GM12878 (cell line): ENCODE measurements around the gene CAMK2D. TPM values are rescaled to one million over a fixed set of nuclear protein-coding genes. Genes with fewer than 3 reads are reported as not detected.

ENCODE experiments used
- ATAC-seq: fragments of 200-7000 bp; cut with Tn5 transposase; 3 replicates; pipeline ENCODE4 v1.9.1; 2020; ENCODE audit warnings: mild to moderate bottlenecking, moderate library complexity
- BruUV-seq: library from RNA; stranded (reverse); fragments of 400-500 nt; replicated peaks from 2 replicates; lab custom pipeline; 2021; lab: Mats Ljungman, UMichigan
- CTCF ChIA-PET: fragments of 300-600 bp; sonication (Branson Sonifier 250); formaldehyde crosslinking; extraction: SDS; loops from one replicate; lab custom pipeline; 2021; ENCODE audit warnings: inconsistent platforms; lab: Yijun Ruan, JAX
- POLR2A ChIA-PET: fragments of 350-600 bp; formaldehyde crosslinking; extraction: SDS; loops from one replicate; lab custom pipeline; 2021; ENCODE audit warnings: inconsistent platforms; lab: Charles Lee
- RAD21 ChIA-PET: fragments of 300-600 bp; sonication (Branson Sonifier 250); formaldehyde crosslinking; loops from one replicate; lab custom pipeline; 2023; ENCODE audit warnings: antibody characterized with exemption; ENCODE audit not compliant: unreplicated experiment; lab: Charles Lee
- SMC1A ChIA-PET: fragments of 300-600 bp; sonication (Branson Sonifier 250); formaldehyde crosslinking; loops from one replicate; lab custom pipeline; 2023; ENCODE audit not compliant: unreplicated experiment, uncharacterized antibody; lab: Charles Lee
- DNase-seq: peaks from one replicate; pipeline ENCODE4 v3.0.0-alpha.2; 2011; ENCODE audit warnings: low read depth, low spot score
- FAIRE-seq: peaks from 3 replicates; lab custom pipeline; 2011; peaks lifted over from hg19 to GRCh38; lab: Jason Lieb, UNC
- H2AFZ ChIP-seq: 2 replicates; pipeline ENCODE4 v1.6.0; 2011; ENCODE audit warnings: low read depth, low read length, control low read depth; ENCODE audit not compliant: control insufficient read depth
- H3K27ac ChIP-seq: 2 replicates; pipeline ENCODE4 v1.5.1; 2011; ENCODE audit warnings: control low read depth; ENCODE audit not compliant: control insufficient read depth, insufficient read depth
- H3K27me3 ChIP-seq, 2 experiments: replicated peaks in 1 of 2; 2 replicates each; pipeline versions ENCODE4 v1.6.0 to v1.6.1; 2011; ENCODE audit warnings: low read length in 1 of 2; ENCODE audit not compliant: control insufficient read depth in 2 of 2, insufficient read depth in 2 of 2
- H3K36me3 ChIP-seq, 2 experiments: 2 replicates each; pipeline ENCODE4 v1.5.1; 2011; ENCODE audit warnings: low read length in 1 of 2; ENCODE audit not compliant: control insufficient read depth in 2 of 2, insufficient read depth in 2 of 2
- H3K4me1 ChIP-seq: 2 replicates; pipeline ENCODE4 v1.6.1; 2011; ENCODE audit warnings: mild to moderate bottlenecking, low read length, moderate library complexity, mixed read lengths; ENCODE audit not compliant: control insufficient read depth, insufficient read depth
- H3K4me2 ChIP-seq: 2 replicates; pipeline ENCODE4 v1.6.0; 2011; ENCODE audit warnings: control low read depth; ENCODE audit not compliant: control insufficient read depth, insufficient read depth
- H3K4me3 ChIP-seq: fragments of 200-600 bp; sonication (generic); 2 replicates; pipeline ENCODE4 v1.5.1; 2016
- H3K79me2 ChIP-seq: 2 replicates; pipeline ENCODE4 v1.6.0; 2011; ENCODE audit warnings: low read length; ENCODE audit not compliant: control insufficient read depth, insufficient read depth
- H3K9ac ChIP-seq: 2 replicates; pipeline ENCODE4 v1.8.0; 2011; ENCODE audit warnings: low read length, control low read depth, mixed read lengths; ENCODE audit not compliant: control insufficient read depth, insufficient read depth
- H3K9me3 ChIP-seq: replicated peaks from 3 replicates; pipeline ENCODE4 v1.5.1; 2011; ENCODE audit warnings: mild to moderate bottlenecking, low read length; ENCODE audit not compliant: control insufficient read depth, insufficient read depth
- H4K20me1 ChIP-seq: 2 replicates; pipeline ENCODE4 v1.6.0; 2011; ENCODE audit not compliant: control insufficient read depth, insufficient read depth
- BRCA1 ChIP-seq: IDR thresholded peaks from 2 replicates; pipeline ENCODE4 v1.6.1; 2011; ENCODE audit warnings: low read depth, low read length, improper control_type of control experiment
- E2F8 ChIP-seq: fragments of 450-650 bp; IDR thresholded peaks from 2 replicates; pipeline ENCODE4 v1.6.1; 2018; ENCODE audit warnings: mild to moderate bottlenecking, low read depth, moderate library complexity; ENCODE audit not compliant: partially characterized antibody
- EED ChIP-seq: sonication (generic); IDR thresholded peaks from 2 replicates; pipeline ENCODE4 v1.6.1; 2016; ENCODE audit warnings: antibody characterized with exemption, low read depth
- HDAC2 ChIP-seq: fragments of 200-600 bp; sonication (generic); IDR thresholded peaks from 2 replicates; pipeline ENCODE4 v1.6.1; 2017
- MYC ChIP-seq: IDR thresholded peaks from 2 replicates; pipeline ENCODE4 v1.6.1; 2011; ENCODE audit warnings: mild to moderate bottlenecking, low read length, moderate library complexity, inconsistent platforms; ENCODE audit not compliant: insufficient read depth, insufficient replicate concordance, insufficient read length, severe bottlenecking
- NR2C1 ChIP-seq: fragments of 450-650 bp; IDR thresholded peaks from 2 replicates; pipeline ENCODE4 v1.6.1; 2017; ENCODE audit warnings: antibody characterized with exemption, mild to moderate bottlenecking, moderate library complexity
- NRF1 ChIP-seq: conservative IDR thresholded peaks from 2 replicates; pipeline ENCODE4 v1.6.1; 2011; ENCODE audit warnings: mild to moderate bottlenecking, low read depth, low read length, improper control_type of control experiment
- PRDM15 ChIP-seq: fragments of 450-650 bp; formaldehyde crosslinking; IDR thresholded peaks from 2 replicates; pipeline ENCODE4 v1.4.0; 2020; ENCODE audit warnings: mild to moderate bottlenecking, moderate library complexity
- SMAD5 ChIP-seq: IDR thresholded peaks from 2 replicates; pipeline ENCODE4 v1.6.1; 2016; ENCODE audit warnings: antibody characterized with exemption, low read depth
- SUZ12 ChIP-seq: fragments of 200-600 bp; sonication (generic); IDR thresholded peaks from one replicate; pipeline ENCODE4 v1.6.1; 2018; ENCODE audit warnings: antibody characterized with exemption, mild to moderate bottlenecking; ENCODE audit not compliant: unreplicated experiment
- YY1 ChIP-seq: IDR thresholded peaks from 2 replicates; pipeline ENCODE4 v1.6.1; 2011; ENCODE audit warnings: low read depth, mild to moderate bottlenecking, low read length
- ZBED1 ChIP-seq: IDR thresholded peaks from 2 replicates; pipeline ENCODE4 v1.6.1; 2016; ENCODE audit warnings: borderline replicate concordance
- ZBTB11 ChIP-seq: fragments of 450-650 bp; formaldehyde crosslinking; IDR thresholded peaks from 2 replicates; pipeline ENCODE4 v1.5.0; 2022; ENCODE audit warnings: mild to moderate bottlenecking, missing genetic modification characterization
- ZNF384 ChIP-seq: IDR thresholded peaks from 2 replicates; pipeline ENCODE4 v1.6.1; 2012; ENCODE audit warnings: low read depth, mild to moderate bottlenecking, low read length, improper control_type of control experiment, borderline replicate concordance
- WGBS: methylation state at CpG from one replicate; pipeline ENCODE4 v1.1.6; 2016; ENCODE audit warnings: low lambda C conversion rate; ENCODE audit not compliant: insufficient replicate concordance, insufficient coverage; ENCODE audit errors: missing lambda C conversion rate; 5-methylcytosine and 5-hydroxymethylcytosine counted together
- in situ Hi-C: fragments of 300-500 bp; cut with MboI; formaldehyde crosslinking; loops from 9 replicates; pipeline ENCODE4 v1.14.3; 2018; ENCODE audit warnings: mixed read lengths
- intact Hi-C: fragments of 100-400 bp; cut with micrococcal nuclease; formaldehyde crosslinking; loops from one replicate; pipeline ENCODE4 v1.14.2; 2022; ENCODE audit not compliant: unreplicated experiment
- polyA plus RNA-seq, 11 experiments: library from polyadenylated mRNA; depleted of rRNA in 4 of 11; unstranded in 6 of 11; stranded (reverse) in 5 of 11; fragments of >200 nt; fragmentation: Nextera tagmentation in 4 of 11; fragmentation: Illumina TruSeq in 1 of 11; extraction: Ambion mirVana in 4 of 11; extraction: Trizol in 1 of 11; gene quantifications; 1 replicate in 1 of 11; 2 replicates in 10 of 11; pipeline versions ENCODE4 v1.2.1 to v1.2.3, GENCODE V29; 2011 to 2016; ENCODE audit warnings: inconsistent platforms in 2 of 11, missing spikeins in 2 of 11, low read depth in 1 of 11
- total RNA-seq, 4 experiments: library from RNA; depleted of rRNA in 3 of 4; stranded (reverse); fragments of >200 nt in 3 of 4; fragmentation: Illumina TruSeq in 1 of 4; extraction: Trizol in 1 of 4; gene quantifications; 2 replicates each; pipeline versions ENCODE4 v1.2.1 to v1.2.3, GENCODE V29; 2013 to 2021

CAMK2D gene
- total and polyA plus RNA-seq, 10 of the 15 experiments (the other 5 are each of a cell fraction or from before 2014, with no cell fraction given): 6.9 to 88.5 (median 12.9) TPM

- no peaks in the 10 kb centered on the region; the same call in 2 of the 3 replicates for H3K9me3 ChIP-seq
- SMC1A ChIA-PET: interaction anchor here (0.7 to 4.2 kb wide), 8 partner anchors 9 to 116 kb away, joined by 3 to 27 read pairs (median 4); no protein-coding TSS in a partner anchor
- FAIRE-seq: no peak
- H3K4me2 ChIP-seq: no peak overlapping the region
- in situ Hi-C loops (no loop called here), intact Hi-C loops (no loop called here)
- RAD21 ChIA-PET: interaction anchor here (0.9 to 1.4 kb wide), 2 partner anchors 11 to 35 kb away, joined by 3 to 4 read pairs; no protein-coding TSS in a partner anchor
- CTCF ChIA-PET: interaction anchor here (1.3 to 1.8 kb wide), 2 partner anchors 13 to 24 kb away, joined by 3 to 5 read pairs; no protein-coding TSS in a partner anchor
- POLR2A ChIA-PET: interaction anchor here (1.0 to 1.7 kb wide), 2 partner anchors 10 to 22 kb away, joined by 4 read pairs; no protein-coding TSS in a partner anchor
- WGBS: 37% methylated on average over 1 of the region's 1 CpG
- TF ChIP-seq SUZ12 (no peak), ZNF384 (no peak), ZBTB11 (CRISPR knock-in tag) (no peak), SMAD5 (no peak), HDAC2 (no peak), EED (no peak), PRDM15 (CRISPR knock-in tag) (no peak), NRF1 (no peak), NR2C1 (no peak), BRCA1 (no peak), YY1 (no peak), ZBED1 (no peak), E2F8 (no peak), MYC (no peak)
- no peak overlapping the region for H3K9ac ChIP-seq
- H3K79me2 ChIP-seq: peaks cover 5% of the 10 kb centered on the region
- no peaks in the 10 kb centered on the region for H3K27me3 ChIP-seq
- no peak overlapping the region for H3K27ac ChIP-seq
- no TSS peak for BruUV-seq
- no peaks in the 10 kb centered on the region; a peak in 2 of 4 replicates for H3K36me3 ChIP-seq
- no peak overlapping the region for H2AFZ ChIP-seq
- H4K20me1 ChIP-seq: no peaks in the 10 kb centered on the region
- no peak overlapping the region for H3K4me3 ChIP-seq
- H3K4me1 ChIP-seq: no peaks in the 10 kb centered on the region
- no peak for DNase-seq
- no peak for ATAC-seq
These were observed 60.4 kb downstream of the CAMK2D start for GRCh38 chr4:113701169-113701568.
